LNCaP clone FGC (cell line): Measurements from ENCODE around the gene ITGA1.

Source experiments
- DNase-seq: peaks from one replicate; pipeline ENCODE4 v3.0.0-alpha.2; 2011; ENCODE audit warnings: low read depth
- H3K4me3 ChIP-seq: 2 replicates; pipeline ENCODE4 v1.5.1; 2011; ENCODE audit warnings: mild to moderate bottlenecking, low read depth, low read length, control low read depth
- TF ChIP-seq, protein P1 (sequence below): IDR thresholded peaks from 2 replicates; pipeline ENCODE4 v1.5.1; 2012; ENCODE audit warnings: mild to moderate bottlenecking; ENCODE audit not compliant: control insufficient read depth, insufficient read depth; ENCODE audit errors: extremely low read depth

The ITGA1 gene

DNA sequence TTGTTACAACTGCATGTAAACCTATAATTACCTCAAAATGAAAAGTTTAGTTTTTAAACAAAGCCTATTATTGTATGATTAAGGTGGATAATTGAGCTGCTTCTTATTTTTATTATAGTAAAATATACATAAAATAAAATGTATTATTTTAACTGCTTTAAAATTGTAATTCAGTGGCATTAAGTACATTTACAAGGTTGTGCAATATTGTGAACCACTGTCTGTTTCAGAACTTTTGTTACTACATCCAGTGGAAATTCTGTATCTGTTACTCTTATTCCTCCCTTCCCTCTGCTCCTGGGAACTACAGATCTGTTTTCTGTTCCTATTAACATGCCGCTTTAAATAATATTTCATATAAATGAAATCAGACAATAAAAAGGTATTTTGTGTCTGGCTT, 37.1 kb downstream of the ITGA1 start:
- H3K4me3 ChIP-seq = no peak overlapping the region
- TF ChIP-seq, protein P1, sequence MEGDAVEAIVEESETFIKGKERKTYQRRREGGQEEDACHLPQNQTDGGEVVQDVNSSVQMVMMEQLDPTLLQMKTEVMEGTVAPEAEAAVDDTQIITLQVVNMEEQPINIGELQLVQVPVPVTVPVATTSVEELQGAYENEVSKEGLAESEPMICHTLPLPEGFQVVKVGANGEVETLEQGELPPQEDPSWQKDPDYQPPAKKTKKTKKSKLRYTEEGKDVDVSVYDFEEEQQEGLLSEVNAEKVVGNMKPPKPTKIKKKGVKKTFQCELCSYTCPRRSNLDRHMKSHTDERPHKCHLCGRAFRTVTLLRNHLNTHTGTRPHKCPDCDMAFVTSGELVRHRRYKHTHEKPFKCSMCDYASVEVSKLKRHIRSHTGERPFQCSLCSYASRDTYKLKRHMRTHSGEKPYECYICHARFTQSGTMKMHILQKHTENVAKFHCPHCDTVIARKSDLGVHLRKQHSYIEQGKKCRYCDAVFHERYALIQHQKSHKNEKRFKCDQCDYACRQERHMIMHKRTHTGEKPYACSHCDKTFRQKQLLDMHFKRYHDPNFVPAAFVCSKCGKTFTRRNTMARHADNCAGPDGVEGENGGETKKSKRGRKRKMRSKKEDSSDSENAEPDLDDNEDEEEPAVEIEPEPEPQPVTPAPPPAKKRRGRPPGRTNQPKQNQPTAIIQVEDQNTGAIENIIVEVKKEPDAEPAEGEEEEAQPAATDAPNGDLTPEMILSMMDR = no peak
- no peak for DNase-seq

DNA sequence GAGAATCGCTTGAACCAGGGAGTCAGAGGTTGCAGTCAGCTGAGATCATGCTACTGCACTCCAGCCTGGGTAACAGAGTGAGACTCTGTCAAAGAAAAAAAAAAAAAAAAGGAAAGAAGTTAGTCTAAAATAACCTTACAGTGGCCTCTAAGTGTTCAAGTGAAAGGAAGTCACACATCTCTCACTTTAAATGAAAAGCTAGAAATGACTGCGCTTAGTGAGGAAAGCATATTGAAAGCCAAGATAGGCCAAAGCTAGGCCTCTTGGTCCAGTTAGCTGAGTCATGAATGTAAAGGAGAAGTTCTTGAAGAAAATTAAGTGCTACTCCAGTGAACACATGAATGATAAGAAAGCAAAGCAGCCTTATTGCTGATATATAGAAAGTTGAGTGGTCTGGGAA, 38.1 kb downstream of the ITGA1 start:
- DNase-seq = no peak
- no peak overlapping the region for H3K4me3 ChIP-seq
- TF ChIP-seq, protein P1 = no peak

DNA sequence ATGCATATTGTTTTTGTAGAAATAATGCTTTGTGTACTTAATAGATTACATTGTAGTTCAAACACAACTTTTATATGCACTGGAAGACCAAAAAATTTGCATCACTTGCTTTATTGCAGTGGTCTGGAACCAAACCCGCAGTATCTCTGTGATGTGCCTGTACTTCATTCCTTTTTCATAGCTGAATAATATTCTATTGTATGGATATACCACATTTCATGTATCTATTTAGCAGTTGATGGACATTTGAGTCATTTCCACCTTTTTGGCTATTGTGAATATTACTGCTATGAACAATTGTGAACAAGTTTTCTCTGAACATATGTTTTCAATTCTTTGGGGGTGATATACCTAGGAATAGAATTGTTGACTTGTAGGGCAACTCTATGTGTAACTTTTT, 40.1 kb downstream of the ITGA1 start:
- H3K4me3 ChIP-seq = no peak overlapping the region
- TF ChIP-seq, protein P1 = no peak
- no peak for DNase-seq

DNA sequence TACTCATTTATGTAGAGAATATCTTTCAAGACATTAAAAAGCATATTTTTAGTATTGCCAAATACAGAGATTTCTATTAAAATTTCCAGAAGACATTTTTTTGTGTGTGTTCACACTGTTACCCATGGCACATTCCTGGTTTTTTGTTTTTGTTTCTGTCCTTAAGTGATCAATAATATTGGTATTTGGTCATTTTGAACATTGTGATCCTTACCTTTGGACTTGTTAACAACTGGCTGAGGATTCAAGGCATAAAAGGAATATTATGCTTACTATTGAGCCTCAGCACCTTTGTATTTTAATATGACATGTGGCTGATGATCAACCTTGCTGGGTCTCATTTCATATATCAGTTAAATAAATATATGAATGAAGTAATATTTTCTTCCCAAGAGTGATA, 41.9 kb downstream of the ITGA1 start:
- no peak for DNase-seq
- H3K4me3 ChIP-seq = no peak overlapping the region
- TF ChIP-seq, protein P1 = no peak

DNA sequence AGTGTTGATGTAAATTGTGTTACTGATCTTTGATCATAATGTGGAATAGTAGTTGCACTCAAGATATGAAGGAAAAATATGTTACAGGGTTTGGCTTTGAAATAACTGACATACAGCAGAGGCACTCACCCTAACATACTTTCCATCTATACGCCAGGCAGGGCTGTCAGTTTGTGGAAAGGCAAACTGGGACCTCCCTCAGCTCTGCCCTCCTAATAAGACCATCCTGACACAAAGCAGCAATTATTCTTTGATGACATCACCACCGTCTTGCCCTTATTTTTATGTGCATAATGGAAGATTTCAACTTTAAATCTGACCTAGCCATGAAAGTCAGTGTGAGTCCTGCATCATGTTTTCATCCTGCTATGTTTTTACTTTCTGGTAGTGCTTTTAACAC, 42.9 kb downstream of the ITGA1 start:
- TF ChIP-seq, protein P1 = no peak
- no peak overlapping the region for H3K4me3 ChIP-seq
- DNase-seq = no peak

DNA sequence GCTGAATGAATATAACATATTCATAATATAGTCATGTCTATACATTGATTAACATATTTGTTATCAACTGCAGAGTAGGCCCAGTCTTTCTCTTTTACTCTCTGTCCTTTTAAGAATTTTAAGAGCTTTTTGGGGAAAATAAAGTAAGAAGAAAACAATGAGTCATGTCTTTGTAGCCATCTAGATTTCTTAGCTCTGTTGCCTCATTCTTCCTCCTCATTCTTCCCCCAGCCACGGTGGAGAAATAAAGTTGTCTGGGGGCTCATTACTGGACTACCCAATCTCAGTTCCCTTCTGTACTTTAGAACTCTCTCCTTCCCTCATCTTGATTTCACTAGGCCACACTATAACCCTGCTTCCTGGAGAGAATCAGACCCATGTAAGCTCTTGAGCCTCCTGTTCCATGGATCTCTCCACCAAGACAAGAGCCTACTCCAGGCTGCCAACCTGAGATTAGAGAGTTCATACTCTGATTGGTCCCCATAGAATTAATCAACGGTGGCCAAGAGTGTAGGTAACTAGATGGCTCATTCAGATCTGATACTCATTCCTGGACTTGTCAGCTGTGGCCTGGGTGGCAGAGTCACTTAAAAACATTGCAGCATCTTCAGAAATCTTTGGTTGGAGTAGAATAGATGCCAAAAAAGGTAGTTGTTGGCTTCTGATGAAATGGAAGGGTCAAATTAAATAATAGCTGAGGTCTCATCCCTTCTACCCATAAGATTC, 44.2 kb downstream of the ITGA1 start:
- H3K4me3 ChIP-seq = no peak overlapping the region
- TF ChIP-seq, protein P1 = no peak
- no peak for DNase-seq

DNA sequence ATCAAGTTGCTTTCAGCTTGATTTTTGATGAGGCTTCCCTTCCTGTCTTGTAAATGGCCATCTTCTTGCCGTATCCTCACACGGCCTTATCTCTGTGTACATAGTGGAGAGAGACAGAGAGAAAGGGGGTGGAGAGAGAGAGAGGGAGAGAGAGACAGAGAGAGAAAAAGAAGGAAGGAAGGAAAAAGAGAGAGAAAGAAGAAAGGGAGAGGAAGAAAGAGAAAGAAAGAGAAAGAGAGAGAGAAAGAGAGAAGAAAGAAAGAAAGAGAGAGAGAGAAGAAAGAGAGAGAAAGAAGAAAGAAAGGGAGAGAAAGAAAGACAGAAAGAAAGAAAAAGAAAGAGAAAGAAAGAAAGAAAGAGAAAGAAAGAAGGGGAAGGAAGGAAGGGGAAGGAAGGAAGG, 46.6 kb downstream of the ITGA1 start:
- DNase-seq = no peak
- TF ChIP-seq, protein P1 = no peak
- no peak overlapping the region for H3K4me3 ChIP-seq
